ENCODE measurements around the gene ATG16L1. TPM values are rescaled to one million over a fixed set of nuclear protein-coding genes. Genes with fewer than 3 reads are reported as not detected.

Gene ATG16L1
- polyA plus RNA-seq, 1 donor from 2014 or later: 67.6 TPM

GRCh38 chr2:233273120-233273519 is 21.6 kb downstream of the ATG16L1 start:
- Histone ChIP-seq H3K27ac (ENCODE audit: low read length) (no peak overlapping the region), H3K27me3 (ENCODE audit: insufficient read depth, low read depth, low read length) (no peaks in the 10 kb centered on the region), H3K9me2 (ENCODE audit: insufficient read depth, low read length) (no peaks in the 10 kb centered on the region), H3K36me3 (ENCODE audit: insufficient read depth, low read length) (peaks cover 12% of the 10 kb centered on the region), H3K4me3 (ENCODE audit: low read length) (no peak overlapping the region), H3K4me2 (ENCODE audit: low read length) (no peak overlapping the region), H4K20me1 (ENCODE audit: insufficient read depth) (no peaks in the 10 kb centered on the region), H2AFZ (ENCODE audit: low read depth, low read length) (no peak overlapping the region), H3K79me2 (replicated peaks; ENCODE audit: insufficient read depth, low read length) (no peaks in the 10 kb centered on the region), H3K9me3 (ENCODE audit: low read length) (no peaks in the 10 kb centered on the region), H3F3A (ENCODE audit: insufficient read depth, low read length, poor library complexity, severe bottlenecking) (no peaks in the 10 kb centered on the region), H3K9ac (ENCODE audit: low read length) (no peak overlapping the region)
- TF ChIP-seq EP300 (conservative IDR thresholded peaks at IDR 0.05; ENCODE audit: poor library complexity, severe bottlenecking): no peak
- TF ChIP-seq, protein P1, sequence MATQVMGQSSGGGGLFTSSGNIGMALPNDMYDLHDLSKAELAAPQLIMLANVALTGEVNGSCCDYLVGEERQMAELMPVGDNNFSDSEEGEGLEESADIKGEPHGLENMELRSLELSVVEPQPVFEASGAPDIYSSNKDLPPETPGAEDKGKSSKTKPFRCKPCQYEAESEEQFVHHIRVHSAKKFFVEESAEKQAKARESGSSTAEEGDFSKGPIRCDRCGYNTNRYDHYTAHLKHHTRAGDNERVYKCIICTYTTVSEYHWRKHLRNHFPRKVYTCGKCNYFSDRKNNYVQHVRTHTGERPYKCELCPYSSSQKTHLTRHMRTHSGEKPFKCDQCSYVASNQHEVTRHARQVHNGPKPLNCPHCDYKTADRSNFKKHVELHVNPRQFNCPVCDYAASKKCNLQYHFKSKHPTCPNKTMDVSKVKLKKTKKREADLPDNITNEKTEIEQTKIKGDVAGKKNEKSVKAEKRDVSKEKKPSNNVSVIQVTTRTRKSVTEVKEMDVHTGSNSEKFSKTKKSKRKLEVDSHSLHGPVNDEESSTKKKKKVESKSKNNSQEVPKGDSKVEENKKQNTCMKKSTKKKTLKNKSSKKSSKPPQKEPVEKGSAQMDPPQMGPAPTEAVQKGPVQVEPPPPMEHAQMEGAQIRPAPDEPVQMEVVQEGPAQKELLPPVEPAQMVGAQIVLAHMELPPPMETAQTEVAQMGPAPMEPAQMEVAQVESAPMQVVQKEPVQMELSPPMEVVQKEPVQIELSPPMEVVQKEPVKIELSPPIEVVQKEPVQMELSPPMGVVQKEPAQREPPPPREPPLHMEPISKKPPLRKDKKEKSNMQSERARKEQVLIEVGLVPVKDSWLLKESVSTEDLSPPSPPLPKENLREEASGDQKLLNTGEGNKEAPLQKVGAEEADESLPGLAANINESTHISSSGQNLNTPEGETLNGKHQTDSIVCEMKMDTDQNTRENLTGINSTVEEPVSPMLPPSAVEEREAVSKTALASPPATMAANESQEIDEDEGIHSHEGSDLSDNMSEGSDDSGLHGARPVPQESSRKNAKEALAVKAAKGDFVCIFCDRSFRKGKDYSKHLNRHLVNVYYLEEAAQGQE (IDR thresholded peaks at IDR 0.05; ENCODE audit: borderline replicate concordance): no peak
- no peak for TF ChIP-seq SMC3 (conservative IDR thresholded peaks at IDR 0.05; ENCODE audit: poor library complexity)
- TF ChIP-seq, protein P2, sequence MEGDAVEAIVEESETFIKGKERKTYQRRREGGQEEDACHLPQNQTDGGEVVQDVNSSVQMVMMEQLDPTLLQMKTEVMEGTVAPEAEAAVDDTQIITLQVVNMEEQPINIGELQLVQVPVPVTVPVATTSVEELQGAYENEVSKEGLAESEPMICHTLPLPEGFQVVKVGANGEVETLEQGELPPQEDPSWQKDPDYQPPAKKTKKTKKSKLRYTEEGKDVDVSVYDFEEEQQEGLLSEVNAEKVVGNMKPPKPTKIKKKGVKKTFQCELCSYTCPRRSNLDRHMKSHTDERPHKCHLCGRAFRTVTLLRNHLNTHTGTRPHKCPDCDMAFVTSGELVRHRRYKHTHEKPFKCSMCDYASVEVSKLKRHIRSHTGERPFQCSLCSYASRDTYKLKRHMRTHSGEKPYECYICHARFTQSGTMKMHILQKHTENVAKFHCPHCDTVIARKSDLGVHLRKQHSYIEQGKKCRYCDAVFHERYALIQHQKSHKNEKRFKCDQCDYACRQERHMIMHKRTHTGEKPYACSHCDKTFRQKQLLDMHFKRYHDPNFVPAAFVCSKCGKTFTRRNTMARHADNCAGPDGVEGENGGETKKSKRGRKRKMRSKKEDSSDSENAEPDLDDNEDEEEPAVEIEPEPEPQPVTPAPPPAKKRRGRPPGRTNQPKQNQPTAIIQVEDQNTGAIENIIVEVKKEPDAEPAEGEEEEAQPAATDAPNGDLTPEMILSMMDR (IDR thresholded peaks at IDR 0.05; ENCODE audit: poor library complexity, severe bottlenecking): no peak
- no peak for TF ChIP-seq POLR2AphosphoS5 (IDR thresholded peaks at IDR 0.05)
- no peak for TF ChIP-seq MXI1 (conservative IDR thresholded peaks at IDR 0.05; ENCODE audit: poor library complexity, severe bottlenecking)
- no peak for TF ChIP-seq EZH2 (IDR thresholded peaks at IDR 0.05; ENCODE audit: borderline replicate concordance, insufficient read depth, low read length, poor library complexity, severe bottlenecking)
- no peak for TF ChIP-seq RAD21 (conservative IDR thresholded peaks at IDR 0.05)
- TF ChIP-seq TAF1 (IDR thresholded peaks at IDR 0.05; ENCODE audit: low read depth): no peak

- no peak overlapping the region for H3K4me2 ChIP-seq (ENCODE audit: low read length)
- no peak overlapping the region for H2AFZ ChIP-seq (ENCODE audit: low read depth, low read length)
- H3F3A ChIP-seq (ENCODE audit: insufficient read depth, low read length, poor library complexity, severe bottlenecking): no peaks in the 10 kb centered on the region
- H3K9me3 ChIP-seq (ENCODE audit: low read length): no peaks in the 10 kb centered on the region
- no peak overlapping the region for H3K9ac ChIP-seq (ENCODE audit: low read length)
- H4K20me1 ChIP-seq (ENCODE audit: insufficient read depth): no peaks in the 10 kb centered on the region
- H3K4me3 ChIP-seq (ENCODE audit: low read length): no peak overlapping the region
- no peaks in the 10 kb centered on the region for H3K79me2 ChIP-seq (replicated peaks; ENCODE audit: insufficient read depth, low read length)
- no peak for TF ChIP-seq TAF1 (IDR thresholded peaks at IDR 0.05; ENCODE audit: low read depth)
- TF ChIP-seq, protein P2 (IDR thresholded peaks at IDR 0.05; ENCODE audit: poor library complexity, severe bottlenecking): no peak
- TF ChIP-seq, protein P1 (IDR thresholded peaks at IDR 0.05; ENCODE audit: borderline replicate concordance): no peak
- TF ChIP-seq POLR2AphosphoS5 (IDR thresholded peaks at IDR 0.05): no peak
- TF ChIP-seq MXI1 (conservative IDR thresholded peaks at IDR 0.05; ENCODE audit: poor library complexity, severe bottlenecking): no peak
- no peak for TF ChIP-seq SMC3 (conservative IDR thresholded peaks at IDR 0.05; ENCODE audit: poor library complexity)
- TF ChIP-seq RAD21 (conservative IDR thresholded peaks at IDR 0.05): no peak
- no peak for TF ChIP-seq EP300 (conservative IDR thresholded peaks at IDR 0.05; ENCODE audit: poor library complexity, severe bottlenecking)
- no peak for TF ChIP-seq EZH2 (IDR thresholded peaks at IDR 0.05; ENCODE audit: borderline replicate concordance, insufficient read depth, low read length, poor library complexity, severe bottlenecking)
- H3K9me2 ChIP-seq (ENCODE audit: insufficient read depth, low read length): no peaks in the 10 kb centered on the region
- H3K36me3 ChIP-seq (ENCODE audit: insufficient read depth, low read length): peaks cover 12% of the 10 kb centered on the region
- no peaks in the 10 kb centered on the region for H3K27me3 ChIP-seq (ENCODE audit: insufficient read depth, low read depth, low read length)
- H3K27ac ChIP-seq (ENCODE audit: low read length): no peak overlapping the region
Observed at GRCh38 chr2:233275223-233275622, 23.8 kb downstream of the ATG16L1 start.
